ENCODE measurements around the gene IL17C.

IL17C gene

DNA sequence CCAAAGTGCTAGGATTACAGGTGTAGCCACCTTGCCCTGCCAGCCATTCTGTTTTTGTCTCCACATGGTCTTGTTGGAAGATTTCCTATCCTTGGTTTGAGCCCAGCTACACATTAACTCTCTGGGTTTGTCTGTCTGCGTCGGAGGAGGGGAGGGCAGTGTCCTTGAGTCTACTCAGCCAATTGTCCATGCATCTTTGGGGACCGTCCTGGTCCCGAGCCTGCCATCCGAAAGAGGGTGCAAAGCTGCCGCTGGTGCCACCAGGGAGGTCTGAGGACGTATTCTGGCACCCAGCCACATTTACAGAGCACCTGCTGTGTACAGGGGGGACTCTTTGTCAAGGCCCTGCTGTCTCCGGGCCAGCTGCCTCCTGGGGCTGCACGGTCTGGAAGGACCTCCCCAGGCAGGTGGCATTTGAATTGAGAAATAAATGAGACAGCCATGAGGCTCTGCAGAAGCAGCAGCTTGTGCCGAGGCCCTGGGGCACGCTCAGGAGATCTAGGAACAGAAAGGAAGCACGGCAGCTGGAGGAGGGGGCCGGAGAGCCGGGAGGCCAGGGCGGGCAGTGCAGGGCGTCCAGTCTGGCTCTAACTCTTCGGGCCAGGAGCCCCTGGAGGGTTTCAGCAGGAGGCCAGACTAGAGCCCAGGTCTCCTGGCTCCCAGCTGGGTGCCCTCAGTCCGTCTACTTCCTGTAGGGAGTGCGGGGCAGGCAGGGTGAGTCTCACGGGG lies 11.0 kb downstream of the IL17C start:
- Histone ChIP-seq H3K79me2 (ENCODE audit: control insufficient read depth, low read length) (peaks cover 49% of the 10 kb centered on the region), H3K27me3 (ENCODE audit: control insufficient read depth, low read length) (no peaks in the 10 kb centered on the region), H3K9me3 (ENCODE audit: control insufficient read depth, insufficient read depth, low read length) (no peaks in the 10 kb centered on the region), H3F3A (ENCODE audit: control insufficient read depth, insufficient read depth) (no peaks in the 10 kb centered on the region), H3K9me2 (replicated peaks; ENCODE audit: control insufficient read depth, low read length) (no peaks in the 10 kb centered on the region), H3K4me3 (ENCODE audit: low read length) (peak overlapping the region; percentile 86), H3K4me1 (ENCODE audit: control insufficient read depth, low read length) (peaks cover 40% of the 10 kb centered on the region), H3K27ac (ENCODE audit: low read depth, low read length) (peak overlapping the region; percentile 92), H3K4me2 (ENCODE audit: low read length) (peak overlapping the region; percentile 87), H3K36me3 (ENCODE audit: control insufficient read depth, low read length) (peaks cover 85% of the 10 kb centered on the region), H4K20me1 (ENCODE audit: control insufficient read depth, insufficient read depth, low read depth, low read length) (peaks cover 18% of the 10 kb centered on the region)
- TF ChIP-seq EZH2phosphoT487 (IDR thresholded peaks at IDR 0.05; ENCODE audit: borderline replicate concordance, low read length), result no peak
- TF ChIP-seq, protein P1, sequence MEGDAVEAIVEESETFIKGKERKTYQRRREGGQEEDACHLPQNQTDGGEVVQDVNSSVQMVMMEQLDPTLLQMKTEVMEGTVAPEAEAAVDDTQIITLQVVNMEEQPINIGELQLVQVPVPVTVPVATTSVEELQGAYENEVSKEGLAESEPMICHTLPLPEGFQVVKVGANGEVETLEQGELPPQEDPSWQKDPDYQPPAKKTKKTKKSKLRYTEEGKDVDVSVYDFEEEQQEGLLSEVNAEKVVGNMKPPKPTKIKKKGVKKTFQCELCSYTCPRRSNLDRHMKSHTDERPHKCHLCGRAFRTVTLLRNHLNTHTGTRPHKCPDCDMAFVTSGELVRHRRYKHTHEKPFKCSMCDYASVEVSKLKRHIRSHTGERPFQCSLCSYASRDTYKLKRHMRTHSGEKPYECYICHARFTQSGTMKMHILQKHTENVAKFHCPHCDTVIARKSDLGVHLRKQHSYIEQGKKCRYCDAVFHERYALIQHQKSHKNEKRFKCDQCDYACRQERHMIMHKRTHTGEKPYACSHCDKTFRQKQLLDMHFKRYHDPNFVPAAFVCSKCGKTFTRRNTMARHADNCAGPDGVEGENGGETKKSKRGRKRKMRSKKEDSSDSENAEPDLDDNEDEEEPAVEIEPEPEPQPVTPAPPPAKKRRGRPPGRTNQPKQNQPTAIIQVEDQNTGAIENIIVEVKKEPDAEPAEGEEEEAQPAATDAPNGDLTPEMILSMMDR (IDR thresholded peaks at IDR 0.05; ENCODE audit: low read depth, low read length, poor library complexity, severe bottlenecking), result no peak

DNA sequence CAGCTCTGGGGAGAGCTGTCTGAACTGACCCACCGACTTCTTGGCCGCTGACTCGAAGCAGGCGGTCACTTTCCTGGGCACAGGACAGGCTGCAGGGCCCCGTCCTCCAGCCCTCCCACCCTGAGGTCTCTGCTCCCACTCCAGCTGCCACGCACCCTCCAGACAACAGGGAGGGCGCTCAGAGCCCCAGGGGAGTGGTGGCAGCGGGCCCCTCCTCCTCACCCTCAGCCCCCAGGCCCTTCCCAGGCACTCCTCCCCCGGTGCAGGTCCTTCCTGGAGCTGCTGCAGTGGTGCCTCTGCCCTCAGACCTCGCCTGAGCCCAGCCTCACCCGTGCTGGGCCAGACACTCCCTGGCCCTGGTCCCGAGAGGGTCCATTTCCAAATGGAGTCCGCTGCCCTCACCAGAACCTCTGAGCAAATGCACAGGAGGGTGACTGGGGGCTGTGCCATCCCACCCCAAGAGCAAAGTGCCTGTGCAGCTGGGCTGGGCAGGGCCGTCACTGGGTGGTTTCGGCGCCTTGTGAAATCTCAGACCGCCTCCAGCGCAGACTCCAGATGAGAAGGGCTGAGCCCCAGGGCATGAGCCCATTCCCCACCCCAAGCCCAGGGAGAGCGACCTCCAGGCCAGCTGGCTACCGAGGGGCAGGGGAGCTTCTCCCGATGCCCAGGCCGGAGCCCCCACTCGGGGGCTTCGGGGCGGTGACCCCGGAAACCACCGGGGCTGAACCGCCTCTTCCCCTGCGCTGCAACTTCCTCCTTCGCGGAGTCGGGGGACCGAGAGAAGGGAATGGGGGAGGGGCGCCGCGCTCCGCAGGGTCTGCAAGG lies 11.8 kb downstream of the IL17C start:
- TF ChIP-seq, protein P1 (IDR thresholded peaks at IDR 0.05; ENCODE audit: low read depth, low read length, poor library complexity, severe bottlenecking), result no peak
- TF ChIP-seq EZH2phosphoT487 (IDR thresholded peaks at IDR 0.05; ENCODE audit: borderline replicate concordance, low read length), result no peak
- H3F3A ChIP-seq (ENCODE audit: control insufficient read depth, insufficient read depth), result no peaks in the 10 kb centered on the region
- peak overlapping the region; percentile 92 for H3K27ac ChIP-seq (ENCODE audit: low read depth, low read length)
- H3K9me3 ChIP-seq (ENCODE audit: control insufficient read depth, insufficient read depth, low read length), result no peaks in the 10 kb centered on the region
- no peaks in the 10 kb centered on the region for H3K9me2 ChIP-seq (replicated peaks; ENCODE audit: control insufficient read depth, low read length)
- H3K79me2 ChIP-seq (ENCODE audit: control insufficient read depth, low read length), result peaks cover 49% of the 10 kb centered on the region
- peak overlapping the region; percentile 87 for H3K4me2 ChIP-seq (ENCODE audit: low read length)
- peak overlapping the region; percentile 86 for H3K4me3 ChIP-seq (ENCODE audit: low read length)
- H3K36me3 ChIP-seq (ENCODE audit: control insufficient read depth, low read length), result peaks cover 89% of the 10 kb centered on the region
- H3K27me3 ChIP-seq (ENCODE audit: control insufficient read depth, low read length), result no peaks in the 10 kb centered on the region
- peaks cover 40% of the 10 kb centered on the region for H3K4me1 ChIP-seq (ENCODE audit: control insufficient read depth, low read length)
- peaks cover 18% of the 10 kb centered on the region for H4K20me1 ChIP-seq (ENCODE audit: control insufficient read depth, insufficient read depth, low read depth, low read length)

GRCh38 chr16:88650749-88651275 lies 12.4 kb downstream of the IL17C start, which contains the start of gene CYBA:
Gene CYBA, minus strand, starts transcription at chr16:88651053. Its CDS starts 40 bp downstream, at chr16:88651013.
- Histone ChIP-seq H3K79me2 (ENCODE audit: control insufficient read depth, low read length) (peaks cover 49% of the 10 kb centered on the region), H3K27ac (ENCODE audit: low read depth, low read length) (peak within 1 kb of the TSS; percentile 92), H3K4me2 (ENCODE audit: low read length) (peak within 1 kb of the TSS; percentile 87), H3K27me3 (ENCODE audit: control insufficient read depth, low read length) (no peaks in the 10 kb centered on the region), H3K9me3 (ENCODE audit: control insufficient read depth, insufficient read depth, low read length) (no peaks in the 10 kb centered on the region), H3K9me2 (replicated peaks; ENCODE audit: control insufficient read depth, low read length) (no peaks in the 10 kb centered on the region), H4K20me1 (ENCODE audit: control insufficient read depth, insufficient read depth, low read depth, low read length) (peaks cover 18% of the 10 kb centered on the region), H3K36me3 (ENCODE audit: control insufficient read depth, low read length) (peaks cover 90% of the 10 kb centered on the region), H3K4me3 (ENCODE audit: low read length) (peak within 1 kb of the TSS; percentile 86), H3K4me1 (ENCODE audit: control insufficient read depth, low read length) (peaks cover 40% of the 10 kb centered on the region), H3F3A (ENCODE audit: control insufficient read depth, insufficient read depth) (no peaks in the 10 kb centered on the region)
- TF ChIP-seq, protein P1 (IDR thresholded peaks at IDR 0.05; ENCODE audit: low read depth, low read length, poor library complexity, severe bottlenecking), result no peak
- no peak for TF ChIP-seq EZH2phosphoT487 (IDR thresholded peaks at IDR 0.05; ENCODE audit: borderline replicate concordance, low read length)

Measured in DOHH2 (cell line).